Epithelial cell of proximal tubule (primary cell): Measurements from ENCODE around the gene PRR20G. TPM values are rescaled to one million over a fixed set of nuclear protein-coding genes. Genes with fewer than 3 reads are reported as not detected.

Experiments used
- DNase-seq: peaks from one replicate; pipeline ENCODE4 v3.0.0-alpha.2; 2011; ENCODE audit warnings: low read depth
- H3K4me3 ChIP-seq: 2 replicates; pipeline ENCODE4 v1.5.1; 2011; ENCODE audit warnings: low read depth, mild to moderate bottlenecking, low read length
- CTCF ChIP-seq: conservative IDR thresholded peaks from 2 replicates; pipeline ENCODE4 v1.5.1; 2012; ENCODE audit warnings: low read depth, mild to moderate bottlenecking, low read length
- total RNA-seq: library from RNA; depleted of rRNA; stranded (reverse); fragments of >200 nt; gene quantifications from 2 replicates; pipeline ENCODE4 v1.2.3, GENCODE V29; 2015

PRR20G gene
- total RNA-seq, 1 donor from 2014 or later = not detected

- no peak for TF ChIP-seq CTCF
- H3K4me3 ChIP-seq = no peak overlapping the region
- no peak for DNase-seq
Measured at GRCh38 chr3:127260416-127260815, 27.4 kb downstream of the PRR20G start.

- no peak overlapping the region for H3K4me3 ChIP-seq
- no peak for TF ChIP-seq CTCF
- DNase-seq = no peak
Measured at GRCh38 chr3:127259882-127260281, 28.0 kb downstream of the PRR20G start.

DNA sequence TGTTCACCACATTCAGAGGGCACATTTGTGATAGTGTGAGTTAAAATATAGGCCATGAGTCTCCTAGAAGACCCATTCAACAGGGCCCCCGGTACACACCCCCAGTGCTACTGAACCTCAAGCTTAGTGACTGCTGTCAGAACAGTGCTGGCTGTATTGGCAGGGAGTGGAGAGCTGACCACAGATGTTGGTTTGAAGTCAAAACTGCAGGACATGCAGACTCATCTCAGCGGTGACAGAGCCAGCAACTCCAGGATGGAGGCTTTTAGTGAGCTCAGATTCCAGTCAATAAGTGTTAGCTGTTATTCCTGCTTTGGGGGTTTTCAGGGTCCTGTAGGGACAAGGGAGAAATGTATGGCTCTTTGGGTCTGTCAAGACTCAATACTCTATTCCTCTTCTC, 29.1 kb downstream of the PRR20G start:
- no peak overlapping the region for H3K4me3 ChIP-seq
- no peak for DNase-seq
- TF ChIP-seq CTCF = no peak

DNA sequence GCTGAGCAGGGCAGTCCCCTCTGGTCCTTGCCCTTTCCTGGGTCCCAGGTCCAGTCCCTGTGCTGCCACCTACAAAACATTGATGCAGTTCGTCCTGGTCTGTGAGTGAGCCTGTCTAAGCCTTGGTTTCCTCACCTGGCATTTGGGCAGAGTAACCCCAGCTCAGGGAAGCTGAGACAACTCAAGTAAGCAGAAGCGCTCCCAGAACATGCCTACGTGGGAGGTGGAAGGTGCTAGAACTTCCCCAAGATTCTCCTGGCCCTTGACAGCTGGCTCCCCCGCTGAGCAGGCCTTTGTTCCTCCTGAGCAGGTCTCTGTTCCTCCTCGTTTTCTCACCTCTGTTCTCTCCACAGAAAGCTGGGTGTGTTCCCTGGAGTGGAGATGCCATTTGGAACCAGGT, 30.5 kb downstream of the PRR20G start:
- TF ChIP-seq CTCF = no peak
- DNase-seq = no peak
- H3K4me3 ChIP-seq = no peak overlapping the region

GRCh38 chr3:127256733-127257271, 31.0 kb downstream of the PRR20G start:
- DNase-seq = no peak
- no peak for TF ChIP-seq CTCF
- no peak overlapping the region for H3K4me3 ChIP-seq

- no peak for DNase-seq
- TF ChIP-seq CTCF = no peak
- no peak overlapping the region for H3K4me3 ChIP-seq
Measured at GRCh38 chr3:127256138-127256537, 31.7 kb downstream of the PRR20G start.

- no peak overlapping the region for H3K4me3 ChIP-seq
- TF ChIP-seq CTCF = no peak
- DNase-seq = no peak
Measured at GRCh38 chr3:127255516-127255915, 32.3 kb downstream of the PRR20G start.
